AML-193 (cell line): ENCODE data around the gene PTPRH.
A peak's percentile ranks its signal among the peaks of the same experiment; 100 is the strongest.
"Not testable (repeated sequence)": the region's sequence is repeated elsewhere in the genome, so short reads cannot be mapped to it uniquely, and the experiment has no call there.

Experiments used
- DNase-seq, 2 experiments: peaks; one replicate each; lab custom pipeline; 2025; lab: John Stamatoyannopoulos, UW

The PTPRH gene

GRCh38 chr19:55186080-55186479, 23.2 kb downstream of the PTPRH start:
- no peak for DNase-seq

GRCh38 chr19:55181740-55182139, 27.6 kb downstream of the PTPRH start:
- DNase-seq, result no peak

- peak in 1 of 2 experiments; percentile 7 for DNase-seq
Observed at GRCh38 chr19:55179606-55180484, 29.5 kb downstream of the PTPRH start, which contains the start of gene SYT5. TSS of gene SYT5 (minus strand) at chr19:55180289. CDS start at chr19:55179041, 1,248 bp downstream.

- peak in 1 of 2 experiments; percentile 7 for DNase-seq
Observed at GRCh38 chr19:55178781-55179599, 30.3 kb downstream of the PTPRH start.

- DNase-seq, result no peak
Observed at GRCh38 chr19:55176076-55176475, 33.2 kb downstream of the PTPRH start.

- no peak for DNase-seq
Observed at GRCh38 chr19:55175117-55175867, 34.0 kb downstream of the PTPRH start.

- no peak for DNase-seq
Observed at GRCh38 chr19:55174425-55175116, 34.7 kb downstream of the PTPRH start.

GRCh38 chr19:55173714-55174409, 35.4 kb downstream of the PTPRH start:
- DNase-seq, result no peak

GRCh38 chr19:55173186-55173713, 36.1 kb downstream of the PTPRH start:
- no peak for DNase-seq

GRCh38 chr19:55172741-55173140, 36.6 kb downstream of the PTPRH start:
- no peak for DNase-seq

- not testable (repeated sequence) for DNase-seq
Observed at GRCh38 chr19:55172318-55172717, 37.0 kb downstream of the PTPRH start.

- no peak for DNase-seq
Observed at GRCh38 chr19:55171440-55171839, 37.9 kb downstream of the PTPRH start.

GRCh38 chr19:55169136-55169535, 40.2 kb downstream of the PTPRH start:
- no peak for DNase-seq

- DNase-seq, result peak; percentile 93 to 95
Observed at GRCh38 chr19:55166530-55167268, 42.6 kb downstream of the PTPRH start, which contains the start of gene DNAAF3. TSS of gene DNAAF3 (minus strand) at chr19:55166613. CDS start at chr19:55166413, 200 bp downstream.

- peak; percentile 78 to 82 for DNase-seq
Observed at GRCh38 chr19:55165952-55166529, 43.3 kb downstream of the PTPRH start.

- no peak for DNase-seq
Observed at GRCh38 chr19:55161571-55162322, 47.6 kb downstream of the PTPRH start.

GRCh38 chr19:55160986-55161365, 48.3 kb downstream of the PTPRH start:
- no peak for DNase-seq

GRCh38 chr19:55160128-55160985, 48.9 kb downstream of the PTPRH start:
- peak; percentile 82 to 87 for DNase-seq
